GM23338 (cell line): ENCODE data around the gene SLC23A3. TPM values are rescaled to one million over a fixed set of nuclear protein-coding genes. Genes with fewer than 3 reads are reported as not detected.

Experiments used
- ATAC-seq: fragments of 200-7000 bp; cut with Tn5 transposase; 3 replicates; pipeline ENCODE4 v1.9.1; 2020
- DNase-seq: peaks from one replicate; pipeline ENCODE4 v3.0.0-alpha.2; 2015; ENCODE audit warnings: low spot score
- H2AFZ ChIP-seq: fragments of 200-600 bp; sonication (generic); 2 replicates; pipeline ENCODE4 v1.8.0; 2016; ENCODE audit warnings: antibody characterized with exemption, mild to moderate bottlenecking, moderate library complexity
- H3F3A ChIP-seq: fragments of 200-600 bp; sonication (generic); replicated peaks from 2 replicates; pipeline ENCODE4 v1.8.0; 2017; ENCODE audit warnings: antibody characterized with exemption, mixed run types, low read depth
- H3K27ac ChIP-seq: fragments of 200-600 bp; sonication (generic); 2 replicates; pipeline ENCODE4 v1.6.1; 2016; ENCODE audit warnings: low read depth
- H3K27me3 ChIP-seq: fragments of 200-600 bp; sonication (generic); 2 replicates; pipeline ENCODE4 v1.8.0; 2016; ENCODE audit warnings: mild to moderate bottlenecking, mixed run types, moderate library complexity; ENCODE audit not compliant: insufficient read depth
- H3K36me3 ChIP-seq: fragments of 200-600 bp; sonication (generic); 2 replicates; pipeline ENCODE4 v1.8.0; 2016; ENCODE audit warnings: mild to moderate bottlenecking; ENCODE audit not compliant: insufficient read depth
- H3K4me1 ChIP-seq: fragments of 200-600 bp; sonication (generic); 2 replicates; pipeline ENCODE4 v1.8.0; 2016; ENCODE audit warnings: mild to moderate bottlenecking, moderate library complexity; ENCODE audit not compliant: insufficient read depth
- H3K4me2 ChIP-seq: fragments of 200-600 bp; sonication (generic); 2 replicates; pipeline ENCODE4 v1.7.1; 2017; ENCODE audit warnings: mixed run types
- H3K4me3 ChIP-seq: fragments of 200-600 bp; sonication (generic); 2 replicates; pipeline ENCODE4 v1.6.1; 2016; ENCODE audit warnings: mixed run types
- H3K79me2 ChIP-seq: fragments of 200-600 bp; sonication (generic); replicated peaks from 2 replicates; pipeline ENCODE4 v1.8.0; 2017; ENCODE audit warnings: mild to moderate bottlenecking; ENCODE audit not compliant: insufficient read depth
- H3K9me2 ChIP-seq: fragments of 200-600 bp; sonication (generic); 2 replicates; pipeline ENCODE4 v1.8.0; 2017; ENCODE audit not compliant: insufficient read depth
- H4K20me1 ChIP-seq: fragments of 200-600 bp; sonication (generic); replicated peaks from 2 replicates; pipeline ENCODE4 v1.8.0; 2017; ENCODE audit warnings: mild to moderate bottlenecking; ENCODE audit not compliant: insufficient read depth
- H3K27ac Mint-ChIP-seq: 2 replicates; pipeline ENCODE4 v1.8.0; 2020; ENCODE audit warnings: inconsistent platforms, mild to moderate bottlenecking, moderate library complexity, mixed read lengths
- H3K27me3 Mint-ChIP-seq: 3 replicates; pipeline ENCODE4 v1.8.0; 2022; ENCODE audit warnings: low read depth, mild to moderate bottlenecking, moderate library complexity, mixed read lengths, inconsistent platforms; ENCODE audit not compliant: insufficient read depth, poor library complexity
- H3K36me3 Mint-ChIP-seq: 3 replicates; pipeline ENCODE4 v1.8.0; 2021; ENCODE audit warnings: low read depth, mild to moderate bottlenecking, inconsistent platforms, moderate library complexity, mixed read lengths
- H3K4me1 Mint-ChIP-seq: 3 replicates; pipeline ENCODE4 v1.8.0; 2020; ENCODE audit warnings: mild to moderate bottlenecking, inconsistent platforms, mixed read lengths
- H3K4me3 Mint-ChIP-seq: 3 replicates; pipeline ENCODE4 v1.8.0; 2021; ENCODE audit warnings: moderate library complexity, mild to moderate bottlenecking, inconsistent platforms, mixed read lengths
- H3K9me3 Mint-ChIP-seq: 3 replicates; pipeline ENCODE4 v1.8.0; 2020; ENCODE audit warnings: moderate library complexity, mild to moderate bottlenecking, inconsistent platforms, mixed read lengths
- CTCF ChIP-seq, 2 experiments: fragments of 200-600 bp in 1 of 2; sonication (generic) in 1 of 2; conservative IDR thresholded peaks; 2 replicates each; pipeline versions ENCODE4 v1.5.1 to v1.6.1; 2016 to 2017; ENCODE audit warnings: antibody characterized with exemption in 2 of 2, low read depth in 2 of 2, mild to moderate bottlenecking in 2 of 2, moderate library complexity in 1 of 2
- EZH2 ChIP-seq: fragments of 200-600 bp; sonication (generic); IDR thresholded peaks from one replicate; pipeline ENCODE4 v1.8.0; 2017; ENCODE audit warnings: antibody characterized with exemption, mild to moderate bottlenecking, low read depth; ENCODE audit not compliant: unreplicated experiment
- JUNB ChIP-seq: IDR thresholded peaks from one replicate; pipeline ENCODE4 v1.6.1; 2016; ENCODE audit warnings: antibody characterized with exemption; ENCODE audit not compliant: unreplicated experiment
- ZNF114 ChIP-seq: fragments of 250-450 bp; sonication (Bioruptor Pico); IDR thresholded peaks from 2 replicates; pipeline ENCODE4 v1.5.0; 2020; ENCODE audit warnings: mild to moderate bottlenecking, moderate library complexity
- polyA plus RNA-seq: library from polyadenylated mRNA; unstranded; fragments of >200 nt; fragmentation: Nextera tagmentation; extraction: Ambion mirVana; gene quantifications from 2 replicates; pipeline ENCODE4 v1.2.1, GENCODE V29; 2016
- total RNA-seq: library from RNA; depleted of rRNA; stranded (reverse); fragments of >200 nt; shearing (Covaris generic); gene quantifications from 2 replicates; pipeline ENCODE4 v1.2.3, GENCODE V29; 2014
- TF ChIP-seq, protein P1 (sequence below): fragments of 250-450 bp; sonication (Bioruptor Pico); IDR thresholded peaks from 2 replicates; pipeline ENCODE4 v1.5.0; 2020; ENCODE audit warnings: mild to moderate bottlenecking, moderate library complexity
- TF ChIP-seq, protein P2 (sequence below): IDR thresholded peaks from one replicate; pipeline ENCODE4 v1.6.1; 2018; ENCODE audit warnings: antibody characterized with exemption; ENCODE audit not compliant: unreplicated experiment

SLC23A3 gene
- total and polyA plus RNA-seq, 2 experiments from 2014 or later, result 0.10 to 0.73 TPM

DNA sequence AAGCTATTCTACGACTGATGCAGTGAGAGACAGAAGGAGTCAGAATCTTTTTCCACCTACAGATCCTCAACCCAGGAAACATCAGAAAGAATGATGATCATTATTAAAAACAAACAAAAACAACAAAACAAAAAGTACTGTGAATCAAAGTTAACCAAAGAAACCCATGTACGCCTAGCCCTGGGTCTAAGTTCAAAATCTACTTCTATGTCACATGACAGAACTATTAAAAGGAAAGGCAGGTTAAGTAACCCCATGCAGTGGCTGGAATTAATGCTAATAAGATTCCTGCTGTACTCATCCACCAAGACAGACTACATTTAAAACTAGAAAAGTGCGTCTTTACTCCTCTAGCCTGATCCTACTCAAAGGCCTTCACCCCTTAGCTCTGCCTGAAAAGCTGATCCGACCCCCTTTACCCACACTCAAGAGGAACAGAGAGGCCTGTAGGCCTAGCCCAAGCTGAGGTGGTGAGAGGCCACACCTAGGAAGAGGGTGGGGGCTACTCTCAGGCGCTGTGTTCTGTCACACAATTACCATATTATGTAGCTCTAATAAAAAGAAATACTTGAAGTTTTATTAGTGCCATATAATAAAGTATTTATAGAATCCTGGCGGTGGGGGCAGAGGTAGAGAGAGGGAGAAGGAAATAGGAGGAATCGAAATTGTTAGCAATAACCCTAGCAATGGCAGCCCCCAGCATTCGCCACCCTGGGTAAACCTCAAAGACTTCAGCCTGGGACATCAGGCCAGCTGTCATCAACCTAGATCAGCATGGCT is 46.3 kb downstream of the SLC23A3 start (continued):
- TF ChIP-seq, protein P1, sequence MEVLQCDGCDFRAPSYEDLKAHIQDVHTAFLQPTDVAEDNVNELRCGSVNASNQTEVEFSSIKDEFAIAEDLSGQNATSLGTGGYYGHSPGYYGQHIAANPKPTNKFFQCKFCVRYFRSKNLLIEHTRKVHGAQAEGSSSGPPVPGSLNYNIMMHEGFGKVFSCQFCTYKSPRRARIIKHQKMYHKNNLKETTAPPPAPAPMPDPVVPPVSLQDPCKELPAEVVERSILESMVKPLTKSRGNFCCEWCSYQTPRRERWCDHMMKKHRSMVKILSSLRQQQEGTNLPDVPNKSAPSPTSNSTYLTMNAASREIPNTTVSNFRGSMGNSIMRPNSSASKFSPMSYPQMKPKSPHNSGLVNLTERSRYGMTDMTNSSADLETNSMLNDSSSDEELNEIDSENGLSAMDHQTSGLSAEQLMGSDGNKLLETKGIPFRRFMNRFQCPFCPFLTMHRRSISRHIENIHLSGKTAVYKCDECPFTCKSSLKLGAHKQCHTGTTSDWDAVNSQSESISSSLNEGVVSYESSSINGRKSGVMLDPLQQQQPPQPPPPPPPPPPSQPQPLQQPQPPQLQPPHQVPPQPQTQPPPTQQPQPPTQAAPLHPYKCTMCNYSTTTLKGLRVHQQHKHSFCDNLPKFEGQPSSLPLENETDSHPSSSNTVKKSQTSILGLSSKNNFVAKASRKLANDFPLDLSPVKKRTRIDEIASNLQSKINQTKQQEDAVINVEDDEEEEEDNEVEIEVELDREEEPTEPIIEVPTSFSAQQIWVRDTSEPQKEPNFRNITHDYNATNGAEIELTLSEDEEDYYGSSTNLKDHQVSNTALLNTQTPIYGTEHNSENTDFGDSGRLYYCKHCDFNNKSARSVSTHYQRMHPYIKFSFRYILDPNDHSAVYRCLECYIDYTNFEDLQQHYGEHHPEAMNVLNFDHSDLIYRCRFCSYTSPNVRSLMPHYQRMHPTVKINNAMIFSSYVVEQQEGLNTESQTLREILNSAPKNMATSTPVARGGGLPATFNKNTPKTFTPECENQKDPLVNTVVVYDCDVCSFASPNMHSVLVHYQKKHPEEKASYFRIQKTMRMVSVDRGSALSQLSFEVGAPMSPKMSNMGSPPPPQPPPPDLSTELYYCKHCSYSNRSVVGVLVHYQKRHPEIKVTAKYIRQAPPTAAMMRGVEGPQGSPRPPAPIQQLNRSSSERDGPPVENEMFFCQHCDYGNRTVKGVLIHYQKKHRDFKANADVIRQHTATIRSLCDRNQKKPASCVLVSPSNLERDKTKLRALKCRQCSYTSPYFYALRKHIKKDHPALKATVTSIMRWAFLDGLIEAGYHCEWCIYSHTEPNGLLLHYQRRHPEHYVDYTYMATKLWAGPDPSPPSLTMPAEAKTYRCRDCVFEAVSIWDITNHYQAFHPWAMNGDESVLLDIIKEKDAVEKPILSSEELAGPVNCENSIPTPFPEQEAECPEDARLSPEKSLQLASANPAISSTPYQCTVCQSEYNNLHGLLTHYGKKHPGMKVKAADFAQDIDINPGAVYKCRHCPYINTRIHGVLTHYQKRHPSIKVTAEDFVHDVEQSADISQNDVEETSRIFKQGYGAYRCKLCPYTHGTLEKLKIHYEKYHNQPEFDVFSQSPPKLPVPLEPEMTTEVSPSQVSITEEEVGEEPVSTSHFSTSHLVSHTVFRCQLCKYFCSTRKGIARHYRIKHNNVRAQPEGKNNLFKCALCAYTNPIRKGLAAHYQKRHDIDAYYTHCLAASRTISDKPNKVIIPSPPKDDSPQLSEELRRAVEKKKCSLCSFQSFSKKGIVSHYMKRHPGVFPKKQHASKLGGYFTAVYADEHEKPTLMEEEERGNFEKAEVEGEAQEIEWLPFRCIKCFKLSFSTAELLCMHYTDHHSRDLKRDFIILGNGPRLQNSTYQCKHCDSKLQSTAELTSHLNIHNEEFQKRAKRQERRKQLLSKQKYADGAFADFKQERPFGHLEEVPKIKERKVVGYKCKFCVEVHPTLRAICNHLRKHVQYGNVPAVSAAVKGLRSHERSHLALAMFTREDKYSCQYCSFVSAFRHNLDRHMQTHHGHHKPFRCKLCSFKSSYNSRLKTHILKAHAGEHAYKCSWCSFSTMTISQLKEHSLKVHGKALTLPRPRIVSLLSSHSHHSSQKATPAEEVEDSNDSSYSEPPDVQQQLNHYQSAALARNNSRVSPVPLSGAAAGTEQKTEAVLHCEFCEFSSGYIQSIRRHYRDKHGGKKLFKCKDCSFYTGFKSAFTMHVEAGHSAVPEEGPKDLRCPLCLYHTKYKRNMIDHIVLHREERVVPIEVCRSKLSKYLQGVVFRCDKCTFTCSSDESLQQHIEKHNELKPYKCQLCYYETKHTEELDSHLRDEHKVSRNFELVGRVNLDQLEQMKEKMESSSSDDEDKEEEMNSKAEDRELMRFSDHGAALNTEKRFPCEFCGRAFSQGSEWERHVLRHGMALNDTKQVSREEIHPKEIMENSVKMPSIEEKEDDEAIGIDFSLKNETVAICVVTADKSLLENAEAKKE (CRISPR knock-in tag), result no peak
- TF ChIP-seq EZH2 (no peak), JUNB (no peak)

DNA sequence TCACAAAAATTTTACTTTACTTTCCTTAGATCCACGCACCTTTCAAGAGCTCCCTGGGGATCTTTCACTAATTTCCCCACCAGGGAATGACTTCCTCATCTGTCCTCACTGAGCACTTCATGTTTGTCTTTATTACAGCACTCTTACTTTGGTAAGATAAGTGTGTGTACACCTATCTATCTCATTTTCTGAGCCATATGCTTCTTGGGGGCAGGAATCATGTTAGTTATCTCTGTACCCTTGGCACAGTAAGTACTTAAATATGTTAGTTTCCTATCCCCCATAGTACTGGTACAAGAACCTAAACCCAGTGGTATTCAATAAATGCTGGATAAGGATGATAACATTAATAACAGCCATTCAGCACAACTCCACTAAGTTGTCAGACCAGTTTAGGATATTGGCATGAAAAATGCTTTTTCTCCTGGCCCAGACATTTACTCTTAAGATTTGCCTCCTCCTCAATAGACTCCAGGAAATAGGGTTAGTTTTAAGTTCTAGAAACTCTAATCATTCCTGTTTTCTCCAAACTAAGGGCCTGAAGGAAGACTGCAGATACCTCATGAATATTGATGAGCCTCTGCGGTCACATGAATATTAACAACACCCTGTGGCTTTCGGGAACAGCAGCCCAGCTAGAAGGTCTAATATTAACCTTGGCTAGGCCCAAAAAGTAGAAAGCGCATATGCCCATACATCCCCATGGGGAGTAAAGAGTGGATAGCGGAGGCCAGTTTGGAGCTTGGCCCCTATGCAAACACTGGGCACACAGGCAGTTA is 47.4 kb downstream of the SLC23A3 start:
- Mint-ChIP-seq H3K27me3 (peaks cover 7% of the 10 kb centered on the region), H3K4me3 (no peak overlapping the region), H3K9me3 (no peaks in the 10 kb centered on the region), H3K4me1 (peaks cover 28% of the 10 kb centered on the region), H3K36me3 (no peaks in the 10 kb centered on the region), H3K27ac (no peak overlapping the region)
- no peak overlapping the region for H2AFZ ChIP-seq
- no peaks in the 10 kb centered on the region; the same call in 1 of the 2 replicates for H4K20me1 ChIP-seq
- H3K36me3 ChIP-seq, result no peaks in the 10 kb centered on the region
- H3K4me1 ChIP-seq, result peaks cover 10% of the 10 kb centered on the region; the same call in 1 of the 2 replicates
- H3K27ac ChIP-seq, result no peak overlapping the region
- H3K4me2 ChIP-seq, result no peak overlapping the region
- ATAC-seq (no peak), DNase-seq (no peak)
- H3K79me2 ChIP-seq, result no peaks in the 10 kb centered on the region
- no peaks in the 10 kb centered on the region for H3K9me2 ChIP-seq
- H3K27me3 ChIP-seq, result no peaks in the 10 kb centered on the region
- no peak overlapping the region for H3K4me3 ChIP-seq
- no peaks in the 10 kb centered on the region for H3F3A ChIP-seq
- TF ChIP-seq, protein P2, sequence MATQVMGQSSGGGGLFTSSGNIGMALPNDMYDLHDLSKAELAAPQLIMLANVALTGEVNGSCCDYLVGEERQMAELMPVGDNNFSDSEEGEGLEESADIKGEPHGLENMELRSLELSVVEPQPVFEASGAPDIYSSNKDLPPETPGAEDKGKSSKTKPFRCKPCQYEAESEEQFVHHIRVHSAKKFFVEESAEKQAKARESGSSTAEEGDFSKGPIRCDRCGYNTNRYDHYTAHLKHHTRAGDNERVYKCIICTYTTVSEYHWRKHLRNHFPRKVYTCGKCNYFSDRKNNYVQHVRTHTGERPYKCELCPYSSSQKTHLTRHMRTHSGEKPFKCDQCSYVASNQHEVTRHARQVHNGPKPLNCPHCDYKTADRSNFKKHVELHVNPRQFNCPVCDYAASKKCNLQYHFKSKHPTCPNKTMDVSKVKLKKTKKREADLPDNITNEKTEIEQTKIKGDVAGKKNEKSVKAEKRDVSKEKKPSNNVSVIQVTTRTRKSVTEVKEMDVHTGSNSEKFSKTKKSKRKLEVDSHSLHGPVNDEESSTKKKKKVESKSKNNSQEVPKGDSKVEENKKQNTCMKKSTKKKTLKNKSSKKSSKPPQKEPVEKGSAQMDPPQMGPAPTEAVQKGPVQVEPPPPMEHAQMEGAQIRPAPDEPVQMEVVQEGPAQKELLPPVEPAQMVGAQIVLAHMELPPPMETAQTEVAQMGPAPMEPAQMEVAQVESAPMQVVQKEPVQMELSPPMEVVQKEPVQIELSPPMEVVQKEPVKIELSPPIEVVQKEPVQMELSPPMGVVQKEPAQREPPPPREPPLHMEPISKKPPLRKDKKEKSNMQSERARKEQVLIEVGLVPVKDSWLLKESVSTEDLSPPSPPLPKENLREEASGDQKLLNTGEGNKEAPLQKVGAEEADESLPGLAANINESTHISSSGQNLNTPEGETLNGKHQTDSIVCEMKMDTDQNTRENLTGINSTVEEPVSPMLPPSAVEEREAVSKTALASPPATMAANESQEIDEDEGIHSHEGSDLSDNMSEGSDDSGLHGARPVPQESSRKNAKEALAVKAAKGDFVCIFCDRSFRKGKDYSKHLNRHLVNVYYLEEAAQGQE, result no peak
- TF ChIP-seq ZNF114 (no peak), JUNB (no peak), CTCF (conservative IDR thresholded peaks at IDR 0.05; ENCODE audit: low read depth in 2 of 2) (no peak)
